Measurements from ENCODE around the gene PRPF38B. TPM values are rescaled to one million over a fixed set of nuclear protein-coding genes. Genes with fewer than 3 reads are reported as not detected.
A peak's percentile ranks its signal among the peaks of the same experiment; 100 is the strongest.
"Not testable (repeated sequence)": the region's sequence is repeated elsewhere in the genome, so short reads cannot be mapped to it uniquely, and the experiment has no call there.

The PRPF38B gene
- total RNA-seq, 1 donor = 31.0 TPM

GRCh38 chr1:108671143-108671542 lies 21.0 kb upstream of the PRPF38B start:
- DNase-seq (ENCODE audit: low read depth in 2 of 3, low spot score in 2 of 3) = peak in 1 of 3 donors; percentile 30

GRCh38 chr1:108678706-108679105 lies 13.4 kb upstream of the PRPF38B start:
- DNase-seq (ENCODE audit: low read depth in 2 of 3, low spot score in 2 of 3) = no peak

GRCh38 chr1:108679586-108680213 lies 12.4 kb upstream of the PRPF38B start:
- no peak for DNase-seq (ENCODE audit: low read depth in 2 of 3, low spot score in 2 of 3)

GRCh38 chr1:108681701-108682100 lies 10.4 kb upstream of the PRPF38B start:
- not testable (repeated sequence) for DNase-seq (ENCODE audit: low read depth in 2 of 3, low spot score in 2 of 3)

- DNase-seq (ENCODE audit: low read depth in 2 of 3, low spot score in 2 of 3) = no peak
Measured at GRCh38 chr1:108685529-108685928, 6.6 kb upstream of the PRPF38B start.

- DNase-seq (ENCODE audit: low read depth in 2 of 3, low spot score in 2 of 3) = no peak
Measured at GRCh38 chr1:108686614-108687313, 5.3 kb upstream of the PRPF38B start.

- peak in 1 of 3 donors; percentile 24 for DNase-seq (ENCODE audit: low read depth in 2 of 3, low spot score in 2 of 3)
Measured at GRCh38 chr1:108691128-108691941, 775 bp upstream of the PRPF38B start.

GRCh38 chr1:108692724-108693655 lies 880 bp downstream of the PRPF38B start:
- peak in 2 of 3 donors; percentile 91 to 92 for DNase-seq (ENCODE audit: low read depth in 2 of 3, low spot score in 2 of 3)

GRCh38 chr1:108695535-108695934 lies 3.4 kb downstream of the PRPF38B start:
- DNase-seq (ENCODE audit: low read depth in 2 of 3, low spot score in 2 of 3) = no peak

GRCh38 chr1:108699375-108700332 lies 7.5 kb downstream of the PRPF38B start:
- DNase-seq (ENCODE audit: low read depth in 2 of 3, low spot score in 2 of 3) = no peak

GRCh38 chr1:108701176-108701849 lies 9.2 kb downstream of the PRPF38B start:
- DNase-seq (ENCODE audit: low read depth in 2 of 3, low spot score in 2 of 3) = no peak

GRCh38 chr1:108702109-108702508 lies 10.0 kb downstream of the PRPF38B start:
- DNase-seq (ENCODE audit: low read depth in 2 of 3, low spot score in 2 of 3) = not testable (repeated sequence)

- DNase-seq (ENCODE audit: low read depth in 2 of 3, low spot score in 2 of 3) = no peak
Measured at GRCh38 chr1:108703939-108704338, 11.8 kb downstream of the PRPF38B start.

- DNase-seq (ENCODE audit: low read depth in 2 of 3, low spot score in 2 of 3) = no peak
Measured at GRCh38 chr1:108704496-108704895, 12.4 kb downstream of the PRPF38B start.

- no peak for DNase-seq (ENCODE audit: low read depth in 2 of 3, low spot score in 2 of 3)
Measured at GRCh38 chr1:108706643-108707042, 14.5 kb downstream of the PRPF38B start.

- peak; percentile 30 to 66 (median 37) for DNase-seq (ENCODE audit: low read depth in 2 of 3, low spot score in 2 of 3)
Measured at GRCh38 chr1:108708691-108709660, 16.9 kb downstream of the PRPF38B start.

- DNase-seq (ENCODE audit: low read depth in 2 of 3, low spot score in 2 of 3) = no peak
Measured at GRCh38 chr1:108712606-108713150, 20.6 kb downstream of the PRPF38B start, which contains the start of gene FNDC7. Gene FNDC7, plus strand, starts transcription at chr1:108712908. Its CDS starts 26 bp downstream, at chr1:108712934.

All from hematopoietic multipotent progenitor cell (in vitro differentiated cells).